Measurements from ENCODE around the gene PAM16. TPM values are rescaled to one million over a fixed set of nuclear protein-coding genes. Genes with fewer than 3 reads are reported as not detected.

The PAM16 gene
- total RNA-seq, 1 experiment from 2014 or later: 80.4 TPM

DNA sequence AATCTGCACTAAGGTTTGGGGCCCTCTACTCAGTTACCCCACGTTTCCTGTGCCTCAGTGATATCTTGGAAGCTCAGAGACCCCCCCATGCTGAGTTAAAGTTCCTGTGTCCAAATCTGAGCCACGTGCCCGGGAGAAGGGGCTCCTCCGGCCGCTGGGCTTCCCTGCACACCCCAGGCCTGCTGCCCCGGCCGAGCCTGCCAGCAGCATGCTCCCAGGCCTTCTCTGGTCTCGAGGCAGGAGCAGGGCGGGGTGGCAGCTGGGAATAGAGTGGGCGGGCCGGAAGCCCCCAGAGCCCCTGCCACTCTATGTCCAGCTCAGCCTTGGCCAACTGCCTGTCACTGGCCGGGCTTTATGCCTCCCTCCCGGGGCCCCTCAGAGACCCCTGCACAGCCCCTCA, 14.9 kb upstream of the PAM16 start:
- H3K23me2 ChIP-seq (ENCODE audit: insufficient read length, low read depth, low read length, poor library complexity, severe bottlenecking): no peaks in the 10 kb centered on the region
- no peak overlapping the region for H2BK5ac ChIP-seq (ENCODE audit: insufficient read length, low read length)
- H3K9ac ChIP-seq (ENCODE audit: extremely low read depth, insufficient read length, low read length): no peak overlapping the region
- no peaks in the 10 kb centered on the region for H3K79me1 ChIP-seq (ENCODE audit: insufficient read depth, low read depth, low read length, poor library complexity, severe bottlenecking)
- H3K23ac ChIP-seq (ENCODE audit: insufficient read length, low read depth, low read length): no peak overlapping the region
- no peak overlapping the region for H4K91ac ChIP-seq (ENCODE audit: insufficient read length, low read depth, low read length)
- no peaks in the 10 kb centered on the region; a peak in 1 of 7 replicates for H3K36me3 Mint-ChIP-seq (ENCODE audit: insufficient read depth in 1 of 3, low read depth in 3 of 3)
- no peaks in the 10 kb centered on the region for H4K20me1 ChIP-seq (ENCODE audit: control insufficient read depth, insufficient read depth, insufficient read length)
- DNase-seq: no peak
- no peaks in the 10 kb centered on the region for H3K27me3 ChIP-seq (ENCODE audit: insufficient read depth, low read length)
- H3K79me2 ChIP-seq (ENCODE audit: insufficient read depth, low read length): no peaks in the 10 kb centered on the region
- no peak overlapping the region for H3K18ac ChIP-seq (ENCODE audit: insufficient read length, low read depth, low read length)
- no peak overlapping the region for H3K4me2 ChIP-seq (ENCODE audit: insufficient read depth, insufficient read length, low read length)
- H3K4ac ChIP-seq (ENCODE audit: low read depth, low read length): no peak overlapping the region
- H4K8ac ChIP-seq (replicated peaks; ENCODE audit: insufficient read length, low read depth, low read length): no peak overlapping the region
- H3K56ac ChIP-seq (ENCODE audit: insufficient read length, low read depth, low read length): no peak overlapping the region
- no peak overlapping the region; a peak in 2 of 7 replicates for H3K27ac Mint-ChIP-seq
- H3K27me3 Mint-ChIP-seq (ENCODE audit: low read depth): no peaks in the 10 kb centered on the region
- no peak overlapping the region for H2BK20ac ChIP-seq (ENCODE audit: low read depth, low read length, poor library complexity, severe bottlenecking)
- WGBS (ENCODE audit: extremely low coverage, insufficient read length, low lambda C conversion rate): no CpG with 5 or more reads among the region's 13 CpGs
- H2BK12ac ChIP-seq (ENCODE audit: insufficient read length, low read depth, low read length): no peak overlapping the region
- no peak overlapping the region for H2BK120ac ChIP-seq (ENCODE audit: low read depth, low read length, poor library complexity, severe bottlenecking)
- no peak overlapping the region for H2AFZ ChIP-seq (ENCODE audit: low read length)
- no peak overlapping the region for H2AK5ac ChIP-seq (ENCODE audit: insufficient read length, low read length)
- no peaks in the 10 kb centered on the region for H3K9me3 ChIP-seq (ENCODE audit: control insufficient read depth, low read depth, low read length)
- H3K9me3 Mint-ChIP-seq: no peaks in the 10 kb centered on the region
- no peak overlapping the region for H3K14ac ChIP-seq (ENCODE audit: insufficient read depth, low read length)
- H2BK15ac ChIP-seq (ENCODE audit: low read depth, low read length): no peak overlapping the region
- H3T11ph ChIP-seq (ENCODE audit: low read length): no peak overlapping the region
- TF ChIP-seq, protein P1, sequence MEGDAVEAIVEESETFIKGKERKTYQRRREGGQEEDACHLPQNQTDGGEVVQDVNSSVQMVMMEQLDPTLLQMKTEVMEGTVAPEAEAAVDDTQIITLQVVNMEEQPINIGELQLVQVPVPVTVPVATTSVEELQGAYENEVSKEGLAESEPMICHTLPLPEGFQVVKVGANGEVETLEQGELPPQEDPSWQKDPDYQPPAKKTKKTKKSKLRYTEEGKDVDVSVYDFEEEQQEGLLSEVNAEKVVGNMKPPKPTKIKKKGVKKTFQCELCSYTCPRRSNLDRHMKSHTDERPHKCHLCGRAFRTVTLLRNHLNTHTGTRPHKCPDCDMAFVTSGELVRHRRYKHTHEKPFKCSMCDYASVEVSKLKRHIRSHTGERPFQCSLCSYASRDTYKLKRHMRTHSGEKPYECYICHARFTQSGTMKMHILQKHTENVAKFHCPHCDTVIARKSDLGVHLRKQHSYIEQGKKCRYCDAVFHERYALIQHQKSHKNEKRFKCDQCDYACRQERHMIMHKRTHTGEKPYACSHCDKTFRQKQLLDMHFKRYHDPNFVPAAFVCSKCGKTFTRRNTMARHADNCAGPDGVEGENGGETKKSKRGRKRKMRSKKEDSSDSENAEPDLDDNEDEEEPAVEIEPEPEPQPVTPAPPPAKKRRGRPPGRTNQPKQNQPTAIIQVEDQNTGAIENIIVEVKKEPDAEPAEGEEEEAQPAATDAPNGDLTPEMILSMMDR (conservative IDR thresholded peaks at IDR 0.05): no peak
- H3K27ac ChIP-seq (ENCODE audit: insufficient read length, low read depth, low read length): no peak overlapping the region
- peaks cover under 1 to 4% of the 10 kb centered on the region in 2 experiments; a peak in 2 of 4 replicates for H3K4me1 Mint-ChIP-seq
- H3K4me1 ChIP-seq (ENCODE audit: insufficient read depth, low read length): no peaks in the 10 kb centered on the region
- no peak overlapping the region for H3K4me3 Mint-ChIP-seq
- H4K5ac ChIP-seq (ENCODE audit: insufficient read length, low read depth, low read length): no peak overlapping the region
